Breast epithelium (tissue), 3 donors: ENCODE results near the gene OR5C1.

Experiments used
- POLR2AphosphoS5 ChIP-seq, 3 donors: sonication (generic); formaldehyde crosslinking; IDR thresholded peaks; one replicate each; pipeline ENCODE4 v1.6.1; 2017; ENCODE audit warnings: antibody characterized with exemption in 3 of 3
- TF ChIP-seq, protein P1 (sequence below), 3 donors: fragments of 450-650 bp; IDR thresholded peaks; one replicate each; pipeline ENCODE4 v1.5.1; 2016 to 2017; ENCODE audit warnings: antibody characterized with exemption in 3 of 3, mild to moderate bottlenecking in 3 of 3, moderate library complexity in 3 of 3

DNA sequence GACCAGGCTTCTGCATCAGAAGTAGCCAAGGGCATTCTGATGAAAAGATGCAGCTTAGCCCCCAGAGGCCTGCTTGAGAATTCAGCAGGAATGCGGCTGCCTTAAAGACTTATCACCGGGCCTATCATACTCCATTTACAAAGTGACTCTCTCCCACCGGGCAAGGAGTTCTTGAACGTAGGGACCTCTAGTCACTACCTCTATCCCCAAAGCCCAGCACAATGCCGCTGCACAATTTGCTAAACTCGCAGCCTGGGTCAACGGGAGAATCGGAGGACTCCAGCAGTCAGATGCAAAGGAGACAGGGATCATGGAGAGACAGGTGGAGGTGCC is 39.0 kb downstream of the OR5C1 start:
- TF ChIP-seq, protein P1, sequence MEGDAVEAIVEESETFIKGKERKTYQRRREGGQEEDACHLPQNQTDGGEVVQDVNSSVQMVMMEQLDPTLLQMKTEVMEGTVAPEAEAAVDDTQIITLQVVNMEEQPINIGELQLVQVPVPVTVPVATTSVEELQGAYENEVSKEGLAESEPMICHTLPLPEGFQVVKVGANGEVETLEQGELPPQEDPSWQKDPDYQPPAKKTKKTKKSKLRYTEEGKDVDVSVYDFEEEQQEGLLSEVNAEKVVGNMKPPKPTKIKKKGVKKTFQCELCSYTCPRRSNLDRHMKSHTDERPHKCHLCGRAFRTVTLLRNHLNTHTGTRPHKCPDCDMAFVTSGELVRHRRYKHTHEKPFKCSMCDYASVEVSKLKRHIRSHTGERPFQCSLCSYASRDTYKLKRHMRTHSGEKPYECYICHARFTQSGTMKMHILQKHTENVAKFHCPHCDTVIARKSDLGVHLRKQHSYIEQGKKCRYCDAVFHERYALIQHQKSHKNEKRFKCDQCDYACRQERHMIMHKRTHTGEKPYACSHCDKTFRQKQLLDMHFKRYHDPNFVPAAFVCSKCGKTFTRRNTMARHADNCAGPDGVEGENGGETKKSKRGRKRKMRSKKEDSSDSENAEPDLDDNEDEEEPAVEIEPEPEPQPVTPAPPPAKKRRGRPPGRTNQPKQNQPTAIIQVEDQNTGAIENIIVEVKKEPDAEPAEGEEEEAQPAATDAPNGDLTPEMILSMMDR (IDR thresholded peaks at IDR 0.05): no peak
- TF ChIP-seq POLR2AphosphoS5 (IDR thresholded peaks at IDR 0.05): no peak
